GM19395 (cell line): ENCODE results near the gene MS4A2.
"Not testable (repeated sequence)": the region's sequence is repeated elsewhere in the genome, so short reads cannot be mapped to it uniquely, and the experiment has no call there.

Experiments used
- ATAC-seq: cut with Tn5 transposase; IDR thresholded peaks from one replicate; pipeline ENCODE4 v1.9.1; 2021; ENCODE audit warnings: mild to moderate bottlenecking, moderate library complexity; ENCODE audit not compliant: unreplicated experiment

Gene MS4A2

GRCh38 chr11:60088364-60088763, at the start of gene MS4A2:
MS4A2 (plus strand) TSS chr11:60088664; CDS start chr11:60088766, 102 bp downstream.
- ATAC-seq, result no peak

- ATAC-seq, result no peak
Observed at GRCh38 chr11:60040109-60040508, 48.4 kb upstream of the MS4A2 start, which contains the start of gene OOSP2. OOSP2 (plus strand) TSS chr11:60040409; CDS start chr11:60040460, 51 bp downstream.

- ATAC-seq, result not testable (repeated sequence)
Observed at GRCh38 chr11:60050422-60050821, 38.0 kb upstream of the MS4A2 start.

- not testable (repeated sequence) for ATAC-seq
Observed at GRCh38 chr11:60050839-60051238, 37.6 kb upstream of the MS4A2 start.

- ATAC-seq, result no peak
Observed at GRCh38 chr11:60056349-60056969, 32.0 kb upstream of the MS4A2 start, which contains the start of gene MS4A3. MS4A3 (plus strand) TSS chr11:60056665; CDS start chr11:60061161, 4,496 bp downstream.

GRCh38 chr11:60059052-60059451, 29.4 kb upstream of the MS4A2 start:
- ATAC-seq, result no peak

GRCh38 chr11:60059521-60060240, 28.8 kb upstream of the MS4A2 start:
- no peak for ATAC-seq

DNA sequence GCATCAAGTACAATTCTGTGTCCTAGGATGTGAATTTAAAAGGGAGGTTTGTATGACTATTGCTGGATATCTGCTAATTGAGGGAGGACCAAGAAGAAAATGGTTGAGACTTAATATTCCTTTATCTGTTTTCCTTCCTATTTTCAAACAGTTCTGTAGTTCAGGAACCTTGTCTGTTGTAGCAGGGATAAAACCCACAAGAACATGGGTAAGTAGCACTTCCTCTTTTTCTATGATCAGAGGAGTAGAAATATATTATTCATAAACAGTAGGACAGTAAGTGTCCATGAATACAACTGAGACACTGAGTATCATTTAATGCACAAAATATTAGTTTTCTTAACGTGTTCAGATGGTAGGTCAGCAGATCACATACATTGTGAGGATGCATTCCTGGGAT, 24.4 kb upstream of the MS4A2 start:
- no peak for ATAC-seq

GRCh38 chr11:60065801-60066200, 22.7 kb upstream of the MS4A2 start:
- ATAC-seq, result no peak

DNA sequence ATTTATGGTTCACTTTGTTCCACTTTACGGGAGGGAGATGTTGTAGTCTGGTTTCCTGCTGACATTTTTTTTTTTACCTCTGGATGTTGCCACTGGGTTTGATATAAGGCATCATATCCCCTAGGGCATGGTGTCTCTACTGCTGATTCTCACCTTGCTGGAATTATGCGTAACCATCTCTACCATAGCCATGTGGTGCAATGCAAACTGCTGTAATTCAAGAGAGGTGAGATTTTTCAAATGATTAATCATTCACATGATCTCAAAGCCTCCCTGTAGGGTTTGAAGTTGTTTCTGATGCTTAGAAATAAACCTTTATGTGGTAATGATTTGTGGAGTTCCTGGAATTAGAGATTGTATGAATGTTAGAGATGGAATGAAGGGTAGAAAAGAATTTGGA, 19.0 kb upstream of the MS4A2 start:
- no peak for ATAC-seq

DNA sequence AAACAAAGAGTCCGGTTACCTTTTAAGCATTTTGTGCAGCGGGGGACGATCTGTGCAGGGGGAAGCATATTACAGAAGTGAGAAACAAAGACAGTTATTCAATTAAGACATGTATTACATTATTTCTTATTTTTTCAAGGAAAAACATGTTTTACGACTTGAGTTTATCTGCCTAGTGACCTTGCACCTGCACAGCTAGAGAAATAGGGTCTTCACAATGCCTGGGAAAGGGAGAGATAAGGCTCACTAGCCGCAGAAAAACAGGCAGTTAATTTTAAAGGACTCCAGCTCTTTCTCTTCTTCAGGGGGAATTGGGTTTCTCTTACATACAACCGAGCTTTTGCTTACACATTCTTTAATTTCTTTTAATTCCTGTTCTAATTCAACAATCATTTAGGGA, 16.8 kb upstream of the MS4A2 start:
- ATAC-seq, result not testable (repeated sequence)

- ATAC-seq, result no peak
Observed at GRCh38 chr11:60077216-60077817, 11.1 kb upstream of the MS4A2 start.

DNA sequence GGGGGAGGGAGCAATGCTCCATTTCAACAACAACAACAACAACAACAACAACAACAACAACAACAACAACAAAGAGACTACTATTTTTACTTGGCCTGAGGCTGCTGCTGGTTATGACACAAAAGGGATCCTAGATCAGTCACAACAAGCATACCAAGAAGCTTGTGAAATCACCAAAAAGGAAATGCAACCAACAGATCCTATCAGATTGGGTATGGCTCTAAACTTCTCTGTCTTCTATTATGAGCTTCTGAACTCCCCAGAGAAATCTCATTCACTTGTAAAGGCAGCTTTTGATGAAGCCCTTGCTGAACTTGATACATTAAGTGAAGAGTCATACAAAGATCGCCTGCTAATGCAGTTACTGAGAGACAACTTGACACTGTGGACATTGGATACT, 10.5 kb upstream of the MS4A2 start:
- no peak for ATAC-seq

- ATAC-seq, result no peak
Observed at GRCh38 chr11:60078745-60079144, 9.7 kb upstream of the MS4A2 start.

- no peak for ATAC-seq
Observed at GRCh38 chr11:60080535-60080934, 7.9 kb upstream of the MS4A2 start.

DNA sequence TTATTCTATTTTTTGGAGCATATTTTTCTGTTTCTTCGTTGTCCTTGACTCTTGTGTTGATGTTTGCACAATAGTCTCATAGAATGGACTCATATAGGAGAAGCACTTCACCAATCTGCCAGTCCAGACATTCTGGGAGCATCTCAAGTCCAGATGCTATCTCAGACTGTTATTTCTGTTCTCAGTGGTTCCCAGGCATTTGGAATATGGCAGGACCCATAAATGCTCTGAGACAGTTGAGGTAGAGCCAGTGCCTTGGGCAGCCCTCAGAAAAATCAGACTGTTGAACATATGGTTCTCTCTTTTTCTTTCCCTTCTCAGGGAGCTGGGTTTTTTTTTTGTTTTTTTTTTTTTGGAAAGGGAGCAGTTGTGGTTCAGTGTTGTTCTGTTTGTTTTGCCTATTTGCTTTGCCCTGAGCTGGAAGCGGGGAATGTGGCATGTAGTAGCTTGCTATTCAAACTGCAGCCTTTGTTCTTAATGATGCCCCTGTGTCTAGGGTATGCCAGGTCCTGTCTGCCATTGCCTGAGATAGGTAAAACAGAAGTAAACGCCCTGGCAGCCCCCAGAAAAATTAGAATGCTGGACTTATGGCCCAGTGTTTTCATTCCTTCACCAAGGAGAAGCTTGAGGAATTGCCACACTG, 3.7 kb upstream of the MS4A2 start:
- ATAC-seq, result no peak

DNA sequence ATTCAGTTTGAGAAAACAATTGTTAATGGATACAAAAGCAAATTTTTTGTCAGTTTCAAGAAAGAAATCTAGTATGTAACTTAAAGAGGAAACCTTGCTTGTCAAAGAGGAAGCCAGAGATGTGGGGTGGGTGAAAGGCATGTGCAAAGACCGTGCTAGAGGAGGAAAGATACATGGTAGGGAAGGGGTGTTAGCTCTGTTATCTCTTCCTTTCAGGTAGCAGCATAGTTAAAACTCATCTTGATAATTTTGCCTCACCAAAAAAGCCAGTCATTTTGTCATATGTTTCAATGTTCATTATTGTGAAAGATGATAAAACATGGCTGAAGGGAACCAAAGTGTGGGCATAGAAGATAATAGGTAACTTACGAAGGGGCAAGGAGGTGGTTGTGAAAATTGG, 2.6 kb upstream of the MS4A2 start:
- ATAC-seq, result no peak

DNA sequence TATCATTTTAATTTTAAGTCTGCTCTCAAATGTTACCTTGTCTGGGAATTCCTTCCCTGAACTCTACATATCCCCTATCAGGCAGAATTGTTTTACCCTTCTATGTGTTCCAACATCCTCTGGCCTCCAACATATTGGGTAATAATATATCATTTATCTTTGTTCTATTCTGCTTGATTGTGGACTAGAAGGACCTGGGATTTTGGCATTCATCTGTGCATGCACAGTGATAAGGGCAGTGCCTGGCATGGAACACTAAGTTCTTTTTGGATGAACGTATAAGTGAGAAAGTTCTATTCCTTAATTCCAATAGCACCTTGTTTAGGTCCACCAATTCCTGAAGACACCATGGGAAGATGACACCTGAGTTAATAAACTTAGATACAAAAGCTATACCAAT, 1.2 kb upstream of the MS4A2 start:
- ATAC-seq, result no peak

GRCh38 chr11:60095477-60096120, 7.1 kb downstream of the MS4A2 start:
- ATAC-seq, result no peak

- no peak for ATAC-seq
Observed at GRCh38 chr11:60097189-60097588, 8.7 kb downstream of the MS4A2 start.

GRCh38 chr11:60098508-60098907, 10.0 kb downstream of the MS4A2 start:
- peak; percentile 96 for ATAC-seq
